ENCODE data around the gene NRSN2.

GRCh38 chr20:346033-346639, 775 bp upstream of the NRSN2 start:
- TF ChIP-seq POLR2A (IDR thresholded peaks at IDR 0.05; ENCODE audit: extremely low read depth, insufficient read length): no peak
- TF ChIP-seq CTCF (IDR thresholded peaks at IDR 0.05; ENCODE audit: low read depth, low read length): no peak

Measured in NB4 (cell line).